HAP-1 (cell line): ENCODE measurements around the gene FKRP.

Source experiments
- DNase-seq, 2 experiments: peaks; one replicate each; pipeline ENCODE4 v3.0.0-alpha.2; 2016 to 2020; ENCODE audit warnings: low spot score in 2 of 2
- H3K27me3 ChIP-seq: fragments of 250-450 bp; sonication (Bioruptor Pico); 2 replicates; pipeline ENCODE4 v1.5.1; 2020; ENCODE audit warnings: low read depth, mild to moderate bottlenecking, moderate library complexity
- H3K36me3 ChIP-seq: fragments of 250-450 bp; sonication (Bioruptor Pico); replicated peaks from 2 replicates; pipeline ENCODE4 v1.5.1; 2020; ENCODE audit warnings: mild to moderate bottlenecking
- H3K4me1 ChIP-seq: fragments of 250-450 bp; sonication (Bioruptor Pico); 2 replicates; pipeline ENCODE4 v1.5.1; 2020; ENCODE audit warnings: mild to moderate bottlenecking
- H3K4me3 ChIP-seq: fragments of 250-450 bp; sonication (Bioruptor Pico); 2 replicates; pipeline ENCODE4 v1.5.1; 2020; ENCODE audit warnings: mild to moderate bottlenecking, moderate library complexity
- H3K9me3 ChIP-seq: fragments of 250-450 bp; sonication (Bioruptor Pico); 2 replicates; pipeline ENCODE4 v1.5.1; 2020; ENCODE audit warnings: mild to moderate bottlenecking, moderate library complexity
- in situ Hi-C: fragments of 300-500 bp; cut with MboI; formaldehyde crosslinking; loops from 3 replicates; pipeline ENCODE4 v1.14.3; 2020; ENCODE audit warnings: low sequenced_read_pairs, inconsistent platforms, mixed read lengths

The FKRP gene

DNA sequence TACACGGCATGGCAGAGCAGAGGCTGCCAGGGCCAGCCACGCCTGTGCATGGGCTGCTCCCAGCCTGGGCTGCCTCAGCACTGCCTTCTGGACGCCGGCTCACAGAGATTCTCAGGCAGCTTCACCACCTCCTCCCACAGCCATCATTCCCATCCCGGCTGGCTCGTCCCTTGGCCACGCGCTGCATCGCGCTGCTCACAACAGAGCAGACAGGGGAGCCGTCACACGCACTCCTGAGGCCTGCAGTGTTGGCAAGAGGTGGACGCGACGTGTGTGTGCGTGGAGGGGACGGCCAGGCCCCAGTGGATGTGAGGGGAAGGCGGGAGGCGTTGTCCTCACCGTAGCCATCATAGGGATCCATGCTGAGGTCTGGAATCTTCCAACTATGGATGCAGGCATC is 21.4 kb upstream of the FKRP start:
- Histone ChIP-seq H3K36me3 (peaks cover 86% of the 10 kb centered on the region), H3K4me1 (no peaks in the 10 kb centered on the region), H3K9me3 (no peaks in the 10 kb centered on the region), H3K27me3 (no peaks in the 10 kb centered on the region), H3K4me3 (no peak overlapping the region)
- no peak for DNase-seq
- in situ Hi-C loops = no loop called here

DNA sequence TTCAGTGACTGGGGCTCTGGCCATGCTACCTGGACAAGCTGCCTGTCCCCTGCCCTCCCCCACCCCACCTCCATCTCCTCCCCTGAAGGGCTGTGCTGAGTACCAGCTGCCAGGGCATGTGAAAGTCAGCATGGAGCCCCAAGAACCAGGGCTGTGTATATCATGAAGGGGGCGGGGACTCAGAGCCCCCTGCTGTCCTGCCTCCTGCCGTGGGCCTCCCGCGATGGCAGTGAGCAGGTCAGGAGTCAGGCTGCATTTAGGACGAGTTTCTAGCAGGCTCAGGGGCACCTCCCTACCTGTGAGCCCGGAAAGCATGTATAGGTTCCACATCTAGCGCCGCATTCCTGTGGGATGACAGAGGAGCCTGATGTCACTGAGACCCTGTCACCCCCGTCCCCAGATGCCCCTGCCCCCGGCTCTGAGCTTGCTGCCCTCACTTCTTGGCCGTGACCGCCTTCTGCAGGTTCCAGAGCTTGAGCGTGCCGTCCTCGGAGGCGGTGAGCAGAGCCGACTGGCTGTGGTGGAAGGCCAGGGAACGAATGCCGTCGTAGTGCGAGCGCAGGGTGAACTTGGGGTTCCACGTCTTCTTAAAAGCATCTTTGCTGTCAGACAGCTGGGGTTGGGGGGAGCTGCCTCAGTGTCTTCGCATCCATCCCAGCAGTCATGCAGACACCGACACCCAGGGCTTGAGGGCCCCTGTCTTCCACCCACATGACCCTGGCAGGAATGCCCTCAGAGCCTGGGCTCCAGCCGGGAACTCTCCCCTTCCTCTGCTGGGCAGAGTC is 20.6 kb upstream of the FKRP start:
- H3K4me1 ChIP-seq = no peaks in the 10 kb centered on the region
- no peaks in the 10 kb centered on the region for H3K27me3 ChIP-seq
- no peaks in the 10 kb centered on the region for H3K9me3 ChIP-seq
- H3K4me3 ChIP-seq = no peak overlapping the region
- no peak for DNase-seq
- in situ Hi-C loops = no loop called here
- H3K36me3 ChIP-seq = peaks cover 90% of the 10 kb centered on the region

DNA sequence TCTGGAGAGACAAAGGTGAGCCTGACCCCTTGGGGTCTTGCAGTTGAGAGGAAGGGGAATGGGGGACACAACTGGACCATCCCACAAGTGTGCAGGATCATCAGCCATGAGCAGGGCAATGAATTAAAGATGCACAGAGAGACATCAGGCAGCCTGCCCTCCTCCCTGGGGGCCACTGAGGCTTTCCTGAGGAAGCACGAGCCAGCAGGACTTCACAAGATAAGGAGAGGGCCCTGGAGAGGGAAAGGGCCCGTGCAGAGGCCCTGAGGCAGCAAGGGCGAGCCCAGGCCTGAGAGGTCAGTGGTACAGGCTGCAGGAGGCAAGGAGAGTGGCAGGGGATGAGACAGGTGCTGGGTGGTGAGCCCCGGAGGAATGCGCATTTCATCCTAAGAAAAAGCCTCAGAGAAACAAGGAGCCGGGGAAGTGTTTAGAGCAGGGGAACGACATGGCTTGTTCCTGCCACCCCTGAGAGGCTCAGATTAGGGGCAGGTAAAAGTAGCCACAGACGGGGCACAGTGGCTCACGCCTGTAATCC is 19.9 kb upstream of the FKRP start:
- in situ Hi-C loops = no loop called here
- no peak for DNase-seq
- peaks cover 92% of the 10 kb centered on the region for H3K36me3 ChIP-seq
- H3K9me3 ChIP-seq = no peaks in the 10 kb centered on the region
- H3K27me3 ChIP-seq = no peaks in the 10 kb centered on the region
- H3K4me1 ChIP-seq = no peaks in the 10 kb centered on the region
- H3K4me3 ChIP-seq = no peak overlapping the region

DNA sequence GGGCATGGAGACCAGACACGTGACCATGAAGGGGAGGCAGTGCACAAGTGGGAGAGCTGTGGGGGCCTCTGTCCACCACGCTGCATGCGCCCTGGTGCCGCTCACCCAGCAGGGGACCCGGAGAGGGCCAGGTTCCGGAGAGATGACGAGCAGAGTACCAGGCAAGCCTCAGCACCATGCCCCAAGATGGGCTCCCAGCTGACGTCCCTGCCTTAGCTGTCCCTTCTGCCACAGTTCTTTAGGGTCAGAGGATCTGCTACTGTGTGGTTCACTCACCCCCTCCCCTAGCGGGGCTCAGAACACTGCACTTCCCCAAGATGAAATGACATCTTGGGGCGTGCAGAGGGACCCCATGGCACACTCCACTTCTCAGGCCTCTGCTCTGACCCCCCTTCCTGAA is 19.3 kb upstream of the FKRP start:
- Histone ChIP-seq H3K4me1 (no peaks in the 10 kb centered on the region), H3K27me3 (no peaks in the 10 kb centered on the region), H3K36me3 (peaks cover 92% of the 10 kb centered on the region), H3K4me3 (no peak overlapping the region), H3K9me3 (no peaks in the 10 kb centered on the region)
- DNase-seq = no peak
- in situ Hi-C loops = no loop called here

DNA sequence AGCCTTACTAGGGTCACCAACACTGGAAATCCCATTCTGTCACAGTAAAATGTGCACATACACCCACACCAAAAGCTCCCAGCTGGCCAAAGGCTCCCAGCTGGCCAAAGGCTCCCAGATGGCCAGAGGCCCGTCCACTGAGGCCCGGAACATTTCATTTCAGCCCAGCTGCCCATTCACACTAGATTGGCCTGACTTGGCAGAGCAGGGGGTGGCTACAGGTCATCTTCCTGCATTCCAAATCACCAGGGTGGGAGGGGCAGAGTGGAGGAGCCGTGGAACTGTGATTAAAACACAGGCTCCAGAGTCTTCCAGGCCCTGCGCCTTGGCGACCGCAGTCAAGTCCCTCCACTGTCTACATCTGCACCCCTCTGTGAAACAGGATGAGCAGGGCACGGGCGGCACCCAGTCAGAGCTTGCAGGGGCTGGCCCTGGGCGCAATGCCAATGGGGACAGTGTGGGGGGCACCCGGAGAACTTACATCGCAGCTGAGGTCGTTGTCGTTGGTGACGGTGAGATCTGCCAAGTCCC is 18.8 kb upstream of the FKRP start:
- Histone ChIP-seq H3K27me3 (no peaks in the 10 kb centered on the region), H3K4me1 (no peaks in the 10 kb centered on the region), H3K9me3 (no peaks in the 10 kb centered on the region), H3K4me3 (no peak overlapping the region), H3K36me3 (peaks cover 91% of the 10 kb centered on the region)
- in situ Hi-C loops = no loop called here
- DNase-seq = no peak

DNA sequence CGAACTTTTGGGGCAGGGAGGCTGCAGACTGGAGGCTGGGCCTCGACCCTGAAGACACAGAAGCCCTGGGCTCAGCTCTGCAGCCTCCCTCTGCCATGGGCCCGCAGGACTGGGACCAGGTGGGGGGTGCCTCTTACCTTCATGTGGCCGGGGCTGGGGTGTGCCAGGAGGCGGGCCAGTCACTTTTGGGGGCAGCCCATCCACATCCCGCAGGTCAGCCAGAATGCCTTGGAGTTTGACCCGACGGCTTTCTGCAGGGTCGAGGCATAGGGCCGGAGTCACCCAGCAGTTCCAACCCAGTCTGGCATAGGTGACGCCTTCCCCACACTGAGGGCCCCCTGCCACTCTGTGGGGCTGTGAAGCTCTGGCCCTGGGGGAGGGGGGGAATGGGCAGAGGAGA is 18.1 kb upstream of the FKRP start:
- no peak for DNase-seq
- Histone ChIP-seq H3K4me1 (no peaks in the 10 kb centered on the region), H3K27me3 (no peaks in the 10 kb centered on the region), H3K9me3 (no peaks in the 10 kb centered on the region), H3K36me3 (peaks cover 91% of the 10 kb centered on the region), H3K4me3 (no peak overlapping the region)
- in situ Hi-C loops = no loop called here

DNA sequence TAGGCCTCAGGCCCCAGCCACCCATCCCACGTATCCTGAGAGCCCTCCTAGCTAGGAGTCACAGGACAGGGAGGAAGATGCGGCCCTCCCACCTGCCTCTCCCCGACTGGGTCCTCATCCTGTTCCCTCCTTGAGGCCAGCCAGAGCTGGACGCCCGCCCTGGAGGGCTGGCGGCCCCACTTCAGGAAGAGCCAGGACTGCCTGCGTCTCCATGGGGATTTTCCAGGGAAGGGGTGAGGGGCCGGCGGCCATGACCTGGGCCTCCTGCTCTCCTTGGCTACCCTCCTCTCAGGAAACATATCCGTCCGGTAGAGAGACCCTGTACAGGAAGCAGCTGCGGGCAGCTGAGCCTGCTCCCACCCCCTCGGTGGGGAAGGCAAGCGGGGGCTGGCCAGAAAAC is 17.6 kb upstream of the FKRP start:
- Histone ChIP-seq H3K4me3 (no peak overlapping the region), H3K4me1 (no peaks in the 10 kb centered on the region), H3K36me3 (peaks cover 93% of the 10 kb centered on the region), H3K9me3 (no peaks in the 10 kb centered on the region), H3K27me3 (no peaks in the 10 kb centered on the region)
- in situ Hi-C loops = no loop called here
- DNase-seq = no peak

DNA sequence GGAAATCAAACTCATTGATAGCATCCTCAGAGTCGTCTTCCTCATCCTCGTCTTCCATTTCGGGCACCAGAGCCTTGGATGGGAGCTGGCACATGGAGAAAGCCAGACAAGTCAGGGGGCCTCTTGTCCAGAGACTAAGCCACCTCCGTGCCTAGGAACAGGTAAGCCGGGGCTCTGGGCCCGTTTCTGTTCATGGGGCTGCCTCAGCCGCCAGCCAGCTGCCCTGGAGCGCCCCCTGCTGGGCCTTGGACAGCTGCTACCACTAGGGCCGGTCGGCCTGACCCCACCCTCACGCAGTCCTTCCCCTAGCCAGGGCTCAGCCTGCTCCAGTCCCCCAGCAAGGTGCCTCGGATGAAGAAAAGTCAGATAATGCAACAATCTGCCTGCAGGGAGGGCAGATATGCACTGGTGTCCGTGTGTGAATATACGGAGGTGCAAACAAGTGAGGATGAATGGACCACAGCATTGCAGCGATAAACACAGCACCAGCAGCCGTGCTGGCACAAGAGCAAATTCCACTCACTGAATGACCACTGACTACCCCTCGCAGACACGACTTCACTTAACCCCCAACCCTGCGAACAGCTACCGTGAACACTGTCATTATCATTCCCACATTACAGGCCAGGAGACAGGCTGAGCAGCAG is 17.0 kb upstream of the FKRP start:
- in situ Hi-C loops = no loop called here
- no peaks in the 10 kb centered on the region for H3K27me3 ChIP-seq
- peak; percentile 32 to 82 for DNase-seq
- peaks cover 93% of the 10 kb centered on the region for H3K36me3 ChIP-seq
- H3K4me3 ChIP-seq = no peak overlapping the region
- H3K4me1 ChIP-seq = no peaks in the 10 kb centered on the region
- no peaks in the 10 kb centered on the region for H3K9me3 ChIP-seq

DNA sequence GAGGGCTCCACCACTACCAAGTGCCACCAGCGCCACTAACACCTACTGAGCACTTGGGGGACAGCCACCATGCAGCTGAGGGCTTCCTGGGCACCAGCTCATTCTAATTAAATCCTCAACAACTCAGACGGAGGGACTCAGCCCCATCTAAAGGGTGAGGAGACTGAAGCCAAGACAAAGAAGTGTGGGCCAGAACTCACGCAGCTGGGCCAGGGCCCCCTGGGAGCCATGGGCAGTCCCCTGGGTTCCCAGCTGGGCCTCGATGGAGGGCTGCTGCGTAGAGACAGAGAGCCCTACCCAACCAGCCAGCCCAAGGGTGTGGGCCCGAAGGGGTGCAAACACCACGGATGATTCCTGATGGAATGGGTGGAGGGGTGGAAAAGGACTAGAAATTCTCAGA is 16.2 kb upstream of the FKRP start:
- in situ Hi-C loops = no loop called here
- Histone ChIP-seq H3K27me3 (no peaks in the 10 kb centered on the region), H3K36me3 (peaks cover 94% of the 10 kb centered on the region), H3K4me1 (no peaks in the 10 kb centered on the region), H3K4me3 (no peak overlapping the region), H3K9me3 (no peaks in the 10 kb centered on the region)
- DNase-seq = no peak

DNA sequence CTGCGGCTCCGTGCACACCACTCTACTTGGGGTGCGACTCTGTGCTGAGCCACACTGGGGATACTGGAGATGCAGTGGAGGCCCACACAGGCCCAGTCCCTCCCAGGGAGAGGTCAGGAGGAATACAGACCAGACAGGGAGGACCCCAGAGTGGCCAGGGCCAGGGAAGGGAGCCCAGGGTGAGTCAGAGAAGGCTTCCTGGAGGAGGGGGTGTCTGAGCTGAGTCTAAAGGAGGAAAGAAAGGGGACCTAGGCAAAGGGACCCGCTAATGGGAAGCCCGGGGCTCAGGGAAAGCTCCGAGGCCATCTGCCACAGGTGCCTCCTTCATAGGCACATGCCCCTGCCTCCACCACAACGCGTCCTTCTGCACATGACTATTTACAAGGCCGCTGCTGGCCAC is 15.7 kb upstream of the FKRP start:
- Histone ChIP-seq H3K36me3 (peaks cover 90% of the 10 kb centered on the region), H3K4me1 (no peaks in the 10 kb centered on the region), H3K9me3 (no peaks in the 10 kb centered on the region), H3K27me3 (no peaks in the 10 kb centered on the region), H3K4me3 (no peak overlapping the region)
- in situ Hi-C loops = no loop called here
- DNase-seq = no peak

DNA sequence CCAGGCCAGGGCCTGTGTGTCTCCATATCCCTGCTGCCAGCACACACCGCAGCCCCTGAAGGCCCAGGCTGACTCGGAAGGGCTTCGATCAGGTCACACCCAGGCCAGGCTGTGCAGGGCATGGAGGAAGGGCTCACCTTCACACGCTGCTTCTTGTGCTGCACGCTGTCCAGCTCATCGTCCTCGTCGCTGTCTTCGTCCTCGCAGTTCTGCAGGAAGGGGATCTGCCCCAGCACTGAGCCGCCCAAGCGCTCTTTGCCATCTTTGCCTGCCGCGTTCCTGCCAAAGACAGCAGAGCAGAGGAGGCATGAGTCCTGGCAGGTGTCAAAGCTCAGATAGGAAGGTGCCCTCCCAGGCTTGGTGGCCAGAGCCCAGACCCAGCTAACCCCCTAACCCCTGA is 15.3 kb upstream of the FKRP start:
- H3K27me3 ChIP-seq = no peaks in the 10 kb centered on the region
- no peaks in the 10 kb centered on the region for H3K9me3 ChIP-seq
- H3K4me1 ChIP-seq = no peaks in the 10 kb centered on the region
- in situ Hi-C loops = no loop called here
- peaks cover 90% of the 10 kb centered on the region for H3K36me3 ChIP-seq
- no peak for DNase-seq
- no peak overlapping the region for H3K4me3 ChIP-seq

DNA sequence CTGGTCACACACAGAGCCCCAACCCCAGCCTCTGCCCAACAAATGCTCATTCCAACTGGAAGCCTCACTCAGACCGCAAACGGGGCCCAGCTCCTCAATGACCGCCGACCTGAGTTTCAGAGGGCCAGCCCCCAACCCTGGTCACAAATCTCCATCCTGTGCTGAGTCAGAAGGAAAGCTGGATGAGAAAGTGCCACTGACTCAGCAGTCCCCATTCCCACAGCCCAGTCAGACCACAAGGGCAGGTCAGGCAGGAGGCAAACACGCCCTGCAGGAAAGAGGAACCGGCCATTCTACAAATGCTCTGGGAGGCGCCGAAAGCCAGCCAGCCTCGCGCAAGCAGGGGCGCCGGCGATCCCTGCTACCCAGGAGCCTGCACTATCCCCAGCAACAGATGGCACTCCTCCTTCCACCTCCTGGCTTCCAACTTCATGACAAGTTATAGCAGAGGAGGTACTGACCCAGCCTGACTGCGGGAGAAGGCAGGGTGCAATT is 14.8 kb upstream of the FKRP start:
- no peaks in the 10 kb centered on the region for H3K4me1 ChIP-seq
- DNase-seq = no peak
- H3K27me3 ChIP-seq = no peaks in the 10 kb centered on the region
- H3K36me3 ChIP-seq = peaks cover 90% of the 10 kb centered on the region
- no peaks in the 10 kb centered on the region for H3K9me3 ChIP-seq
- H3K4me3 ChIP-seq = no peak overlapping the region
- in situ Hi-C loops = no loop called here

DNA sequence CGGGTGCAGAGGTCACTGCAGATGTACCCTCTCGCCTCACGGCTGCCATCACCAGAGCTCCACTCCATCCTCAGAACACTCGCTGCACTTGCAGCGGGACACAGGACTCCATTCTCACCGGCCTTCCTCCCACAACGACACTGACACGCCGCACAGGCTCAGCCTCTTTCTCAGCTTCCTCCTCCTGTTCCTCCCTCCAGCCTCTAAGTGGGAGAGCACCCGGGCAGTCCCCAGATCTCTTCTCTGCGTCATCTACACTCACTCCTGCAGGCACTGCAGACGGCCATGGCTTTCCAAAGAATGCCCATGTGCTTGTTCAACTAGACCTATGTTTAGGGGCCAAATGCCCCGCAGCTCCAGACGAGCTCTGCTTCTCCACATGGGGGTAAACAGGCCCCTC is 14.3 kb upstream of the FKRP start:
- peaks cover 87% of the 10 kb centered on the region for H3K36me3 ChIP-seq
- no peaks in the 10 kb centered on the region for H3K27me3 ChIP-seq
- in situ Hi-C loops = no loop called here
- no peak for DNase-seq
- no peak overlapping the region for H3K4me3 ChIP-seq
- no peaks in the 10 kb centered on the region for H3K9me3 ChIP-seq
- H3K4me1 ChIP-seq = no peaks in the 10 kb centered on the region
